Measurements from ENCODE around the gene DYRK3.
A peak's percentile ranks its signal among the peaks of the same experiment; 100 is the strongest.
"Not testable (repeated sequence)": the region's sequence is repeated elsewhere in the genome, so short reads cannot be mapped to it uniquely, and the experiment has no call there.

Gene DYRK3

GRCh38 chr1:206633708-206634121 lies 1.6 kb upstream of the DYRK3 start:
- H3K4me3 ChIP-seq: no peak overlapping the region
- DNase-seq (ENCODE audit: low spot score): no peak
- peak overlapping the region; percentile 2 to 36 for H3K27ac ChIP-seq
- TF ChIP-seq, protein P1, sequence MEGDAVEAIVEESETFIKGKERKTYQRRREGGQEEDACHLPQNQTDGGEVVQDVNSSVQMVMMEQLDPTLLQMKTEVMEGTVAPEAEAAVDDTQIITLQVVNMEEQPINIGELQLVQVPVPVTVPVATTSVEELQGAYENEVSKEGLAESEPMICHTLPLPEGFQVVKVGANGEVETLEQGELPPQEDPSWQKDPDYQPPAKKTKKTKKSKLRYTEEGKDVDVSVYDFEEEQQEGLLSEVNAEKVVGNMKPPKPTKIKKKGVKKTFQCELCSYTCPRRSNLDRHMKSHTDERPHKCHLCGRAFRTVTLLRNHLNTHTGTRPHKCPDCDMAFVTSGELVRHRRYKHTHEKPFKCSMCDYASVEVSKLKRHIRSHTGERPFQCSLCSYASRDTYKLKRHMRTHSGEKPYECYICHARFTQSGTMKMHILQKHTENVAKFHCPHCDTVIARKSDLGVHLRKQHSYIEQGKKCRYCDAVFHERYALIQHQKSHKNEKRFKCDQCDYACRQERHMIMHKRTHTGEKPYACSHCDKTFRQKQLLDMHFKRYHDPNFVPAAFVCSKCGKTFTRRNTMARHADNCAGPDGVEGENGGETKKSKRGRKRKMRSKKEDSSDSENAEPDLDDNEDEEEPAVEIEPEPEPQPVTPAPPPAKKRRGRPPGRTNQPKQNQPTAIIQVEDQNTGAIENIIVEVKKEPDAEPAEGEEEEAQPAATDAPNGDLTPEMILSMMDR (IDR thresholded peaks at IDR 0.05): no peak

- DNase-seq (ENCODE audit: low spot score): peak; percentile 92
- Histone ChIP-seq H3K27ac (peak overlapping the region; percentile 92 to 96), H3K4me3 (peak overlapping the region; percentile 89)
- TF ChIP-seq, protein P1 (IDR thresholded peaks at IDR 0.05): peak; percentile 64
Observed at GRCh38 chr1:206634365-206635079, 814 bp upstream of the DYRK3 start.

DNA sequence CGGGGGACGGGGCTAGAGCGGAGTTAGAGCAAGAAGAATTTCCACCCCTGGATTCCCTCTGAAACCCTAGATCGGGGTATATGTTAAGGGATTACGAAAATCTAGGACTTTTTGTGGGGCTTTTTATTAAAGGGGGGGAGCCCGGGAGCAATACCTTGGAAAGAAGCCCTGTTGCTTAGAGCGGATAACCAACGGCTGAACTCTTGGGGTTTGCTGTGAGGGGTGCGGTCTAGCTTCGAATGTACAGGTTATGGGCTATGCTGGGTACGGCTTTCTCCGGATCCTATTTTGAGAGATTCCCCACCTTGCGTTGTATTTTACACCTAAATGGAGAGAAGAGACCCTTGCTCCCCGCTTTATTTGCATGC lies 626 bp downstream of the DYRK3 start:
- no peak for DNase-seq (ENCODE audit: low spot score)

DNA sequence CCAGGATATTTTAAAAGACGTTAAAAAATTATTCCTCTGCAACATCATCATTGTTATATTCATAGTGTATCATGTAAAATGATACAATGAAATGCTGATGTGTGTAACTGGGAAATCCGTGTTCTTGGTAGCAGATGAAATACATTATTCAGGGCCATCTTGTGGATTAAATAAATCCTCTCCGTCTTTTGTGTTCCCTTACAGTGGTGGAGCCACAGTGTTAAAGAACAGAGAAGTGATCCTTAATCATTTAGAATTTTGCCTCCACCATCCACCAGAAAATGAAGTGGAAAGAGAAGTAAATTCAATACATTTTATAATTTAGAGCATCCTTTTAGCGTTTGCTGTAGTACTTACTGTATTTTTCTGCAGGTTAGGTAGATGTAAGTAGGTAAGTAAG lies 1.3 kb downstream of the DYRK3 start:
- DNase-seq (ENCODE audit: low spot score): no peak
- TF ChIP-seq, protein P1 (IDR thresholded peaks at IDR 0.05): no peak
- Histone ChIP-seq H3K4me3 (peak overlapping the region; percentile 89), H3K27ac (peak overlapping the region in 1 of 2 donors; percentile 18)

More for the DNA sequence above, 626 bp downstream of the DYRK3 start:
- Histone ChIP-seq H3K27ac (peak overlapping the region; percentile 92 to 96), H3K4me3 (peak overlapping the region; percentile 89)
- TF ChIP-seq, protein P1 (IDR thresholded peaks at IDR 0.05): no peak

DNA sequence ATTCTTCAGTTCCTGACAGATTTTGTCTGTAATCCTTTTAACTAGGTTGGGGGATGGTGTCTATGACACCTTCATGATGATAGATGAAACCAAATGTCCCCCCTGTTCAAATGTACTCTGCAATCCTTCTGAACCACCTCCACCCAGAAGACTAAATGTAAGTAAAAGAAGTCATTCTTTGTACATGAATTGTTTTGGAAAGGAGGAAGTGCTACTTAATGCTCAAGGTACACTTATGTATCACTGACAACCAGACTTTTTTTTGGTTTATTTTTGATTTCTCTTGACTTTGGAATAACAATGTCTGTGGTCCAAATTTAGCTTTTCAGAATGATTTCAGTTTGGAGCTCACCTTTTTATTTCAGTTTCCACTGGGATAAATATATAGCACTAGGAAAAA lies 2.3 kb downstream of the DYRK3 start:
- TF ChIP-seq, protein P1 (IDR thresholded peaks at IDR 0.05): no peak
- Histone ChIP-seq H3K4me3 (no peak overlapping the region), H3K27ac (no peak overlapping the region)
- DNase-seq (ENCODE audit: low spot score): no peak

- not testable (repeated sequence) for H3K4me3 ChIP-seq; H3K27ac ChIP-seq; DNase-seq (ENCODE audit: low spot score)
Observed at GRCh38 chr1:206642074-206642473, 6.7 kb downstream of the DYRK3 start.

DNA sequence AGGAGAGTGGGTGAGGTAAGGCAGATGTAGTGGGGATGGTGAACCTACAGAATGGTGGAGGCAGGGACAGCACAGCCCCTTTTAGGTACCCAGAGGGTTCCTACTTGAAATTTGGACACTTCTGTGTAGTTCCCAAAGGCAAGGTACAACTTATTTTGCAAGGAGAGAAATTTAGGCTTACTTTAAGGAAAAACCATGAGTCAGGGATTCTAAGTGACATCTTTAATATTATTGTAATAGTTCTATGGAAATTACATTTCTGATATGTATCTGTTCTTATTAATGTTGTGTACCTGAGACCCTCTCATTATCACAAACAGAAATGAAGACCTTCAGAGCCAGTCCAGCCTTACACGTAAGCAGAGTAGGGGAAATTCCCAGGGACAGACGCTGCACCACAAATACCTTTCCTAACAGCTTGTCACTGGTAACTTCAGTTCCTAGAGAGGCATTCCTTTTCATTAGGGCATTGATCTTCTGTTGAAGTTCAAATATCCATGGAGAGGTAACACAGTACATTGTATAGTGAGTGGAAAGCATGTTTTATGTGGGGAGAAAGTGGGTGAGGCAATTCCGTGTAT lies 7.9 kb downstream of the DYRK3 start:
- TF ChIP-seq, protein P1 (IDR thresholded peaks at IDR 0.05): no peak

More for the DNA sequence above, 7.9 kb downstream of the DYRK3 start:
- Histone ChIP-seq H3K27ac (no peak overlapping the region), H3K4me3 (no peak overlapping the region)
- DNase-seq (ENCODE audit: low spot score): no peak
